B cell (primary cell): Measurements from ENCODE around the gene OSER1.

Experiments
- CTCF ChIP-seq: fragments of 200-600 bp; IDR thresholded peaks from one replicate; pipeline ENCODE4 v1.8.0; 2022; ENCODE audit warnings: antibody characterized with exemption, mild to moderate bottlenecking
- EZH2 ChIP-seq: IDR thresholded peaks from 2 replicates; pipeline ENCODE4 v1.6.1; 2012; ENCODE audit warnings: borderline replicate concordance, low read depth, mild to moderate bottlenecking, moderate library complexity, low read length; ENCODE audit not compliant: insufficient read depth, poor library complexity, severe bottlenecking

GRCh38 chr20:44153636-44154043, 56.9 kb downstream of the OSER1 start:
- TF ChIP-seq CTCF (no peak), EZH2 (no peak)
